Mesenteric fat pad (tissue), 1 donor: ENCODE results near the gene ADAMTSL3. TPM values are rescaled to one million over a fixed set of nuclear protein-coding genes. Genes with fewer than 3 reads are reported as not detected.
"Not testable (repeated sequence)": the region's sequence is repeated elsewhere in the genome, so short reads cannot be mapped to it uniquely, and the experiment has no call there.

Experiments used
- DNase-seq: peaks from one replicate; pipeline ENCODE4 v3.0.0-alpha.2; 2020; ENCODE audit warnings: low spot score
- total RNA-seq: library from RNA; stranded (reverse); fragmentation: NEBNext Ultra II Directional; extraction: Animal tissue kit (Norgen Biotek cat#: 25700); gene quantifications from one replicate; pipeline ENCODE4 v1.2.1, GENCODE V29; 2021
- donor health status: DM: yes; HTN: yes; CAD: no.

Gene ADAMTSL3
- total RNA-seq, 1 donor from 2014 or later: 5.8 TPM

GRCh38 chr15:83745771-83746170 is 91.8 kb downstream of the ADAMTSL3 start:
- DNase-seq: no peak

GRCh38 chr15:83746231-83746630 is 92.3 kb downstream of the ADAMTSL3 start:
- DNase-seq: no peak

GRCh38 chr15:83747050-83747717 is 93.3 kb downstream of the ADAMTSL3 start:
- no peak for DNase-seq

GRCh38 chr15:83747718-83748110 is 93.8 kb downstream of the ADAMTSL3 start:
- no peak for DNase-seq

- DNase-seq: no peak
Measured at GRCh38 chr15:83753872-83754493, 100.1 kb downstream of the ADAMTSL3 start.

- DNase-seq: not testable (repeated sequence)
Measured at GRCh38 chr15:83757291-83757690, 103.4 kb downstream of the ADAMTSL3 start.

GRCh38 chr15:83762367-83762766 is 108.4 kb downstream of the ADAMTSL3 start:
- DNase-seq: no peak

- DNase-seq: no peak
Measured at GRCh38 chr15:83764201-83764838, 110.4 kb downstream of the ADAMTSL3 start.

GRCh38 chr15:83766339-83766738 is 112.4 kb downstream of the ADAMTSL3 start:
- DNase-seq: no peak

- DNase-seq: no peak
Measured at GRCh38 chr15:83767741-83768140, 113.8 kb downstream of the ADAMTSL3 start.

GRCh38 chr15:83769411-83769999 is 115.6 kb downstream of the ADAMTSL3 start:
- DNase-seq: no peak

- DNase-seq: no peak
Measured at GRCh38 chr15:83775738-83776137, 121.8 kb downstream of the ADAMTSL3 start.

- DNase-seq: no peak
Measured at GRCh38 chr15:83776986-83777385, 123.1 kb downstream of the ADAMTSL3 start.

GRCh38 chr15:83783227-83783626 is 129.3 kb downstream of the ADAMTSL3 start:
- DNase-seq: no peak

GRCh38 chr15:83784975-83785374 is 131.1 kb downstream of the ADAMTSL3 start:
- no peak for DNase-seq

- no peak for DNase-seq
Measured at GRCh38 chr15:83786336-83786735, 132.4 kb downstream of the ADAMTSL3 start.

- DNase-seq: no peak
Measured at GRCh38 chr15:83793069-83793468, 139.1 kb downstream of the ADAMTSL3 start.

GRCh38 chr15:83794209-83794608 is 140.3 kb downstream of the ADAMTSL3 start:
- DNase-seq: no peak

- DNase-seq: no peak
Measured at GRCh38 chr15:83809345-83809744, 155.4 kb downstream of the ADAMTSL3 start.

- DNase-seq: no peak
Measured at GRCh38 chr15:83810110-83810509, 156.2 kb downstream of the ADAMTSL3 start.

- DNase-seq: no peak
Measured at GRCh38 chr15:83813682-83814081, 159.8 kb downstream of the ADAMTSL3 start.

GRCh38 chr15:83815506-83815905 is 161.6 kb downstream of the ADAMTSL3 start:
- DNase-seq: no peak
